HG02840 (cell line): ENCODE data around the gene SLC24A5.

Experiments
- ATAC-seq: cut with Tn5 transposase; IDR thresholded peaks from one replicate; pipeline ENCODE4 v1.9.1; 2021; ENCODE audit warnings: mild to moderate bottlenecking, moderate library complexity, moderate number of reproducible peaks; ENCODE audit not compliant: unreplicated experiment, low FRiP score

The SLC24A5 gene

GRCh38 chr15:48120745-48121144 lies at the start of gene SLC24A5:
SLC24A5 (plus strand) TSS chr15:48120990; CDS start chr15:48121045, 55 bp downstream.
- ATAC-seq = no peak

GRCh38 chr15:48072941-48073340 lies 47.8 kb upstream of the SLC24A5 start:
- ATAC-seq = no peak

- no peak for ATAC-seq
Observed at GRCh38 chr15:48073881-48074280, 46.9 kb upstream of the SLC24A5 start.

GRCh38 chr15:48076454-48076853 lies 44.3 kb upstream of the SLC24A5 start:
- ATAC-seq = no peak

- ATAC-seq = no peak
Observed at GRCh38 chr15:48077616-48078184, 43.1 kb upstream of the SLC24A5 start.

- ATAC-seq = no peak
Observed at GRCh38 chr15:48084759-48085590, 35.8 kb upstream of the SLC24A5 start.

- ATAC-seq = no peak
Observed at GRCh38 chr15:48085591-48085930, 35.2 kb upstream of the SLC24A5 start.

GRCh38 chr15:48086133-48086532 lies 34.7 kb upstream of the SLC24A5 start:
- no peak for ATAC-seq

- ATAC-seq = no peak
Observed at GRCh38 chr15:48086576-48086975, 34.2 kb upstream of the SLC24A5 start.

- no peak for ATAC-seq
Observed at GRCh38 chr15:48087844-48088243, 32.9 kb upstream of the SLC24A5 start.

GRCh38 chr15:48089702-48090101 lies 31.1 kb upstream of the SLC24A5 start:
- ATAC-seq = no peak

GRCh38 chr15:48090115-48090514 lies 30.7 kb upstream of the SLC24A5 start:
- no peak for ATAC-seq

- ATAC-seq = no peak
Observed at GRCh38 chr15:48090666-48091065, 30.1 kb upstream of the SLC24A5 start.

- no peak for ATAC-seq
Observed at GRCh38 chr15:48091522-48091921, 29.3 kb upstream of the SLC24A5 start.

GRCh38 chr15:48096355-48096786 lies 24.4 kb upstream of the SLC24A5 start:
- no peak for ATAC-seq

- no peak for ATAC-seq
Observed at GRCh38 chr15:48096813-48097212, 24.0 kb upstream of the SLC24A5 start.

GRCh38 chr15:48097264-48097663 lies 23.5 kb upstream of the SLC24A5 start:
- no peak for ATAC-seq

- ATAC-seq = no peak
Observed at GRCh38 chr15:48101376-48101961, 19.3 kb upstream of the SLC24A5 start.

- ATAC-seq = no peak
Observed at GRCh38 chr15:48102167-48102566, 18.6 kb upstream of the SLC24A5 start.

GRCh38 chr15:48103647-48104046 lies 17.1 kb upstream of the SLC24A5 start:
- no peak for ATAC-seq

- no peak for ATAC-seq
Observed at GRCh38 chr15:48105936-48106335, 14.9 kb upstream of the SLC24A5 start.

GRCh38 chr15:48109212-48109611 lies 11.6 kb upstream of the SLC24A5 start:
- ATAC-seq = no peak
